HFF-Myc (cell line): ENCODE data around the gene ATP1A4.

Source experiments
- DNase-seq: peaks from one replicate; pipeline ENCODE4 v3.0.0-alpha.2; 2011; ENCODE audit warnings: low read depth; ENCODE audit errors: extremely low read depth
- H3K4me3 ChIP-seq: replicated peaks from 2 replicates; pipeline ENCODE4 v1.5.1; 2011; ENCODE audit warnings: low read depth, mild to moderate bottlenecking, control low read depth, low read length
- TF ChIP-seq, protein P1 (sequence below): IDR thresholded peaks from 2 replicates; pipeline ENCODE4 v1.5.1; 2012; ENCODE audit warnings: mild to moderate bottlenecking, low read depth, low read length, control low read depth; ENCODE audit errors: missing control alignments

ATP1A4 gene

DNA sequence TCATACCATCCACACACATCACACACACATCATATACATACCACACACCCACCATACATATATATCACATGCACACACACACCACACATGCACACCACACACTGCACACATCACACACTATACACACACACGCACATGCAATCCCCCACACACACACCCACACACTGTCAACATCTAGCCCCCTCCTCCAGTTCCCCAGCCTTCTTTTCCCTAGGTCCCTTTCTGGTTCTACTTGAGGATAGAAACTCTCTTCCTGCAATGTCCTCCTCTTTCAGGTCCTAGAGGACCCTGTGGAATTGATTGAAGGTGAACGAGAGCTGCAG, 43.3 kb downstream of the ATP1A4 start:
- H3K4me3 ChIP-seq, result no peak overlapping the region
- TF ChIP-seq, protein P1, sequence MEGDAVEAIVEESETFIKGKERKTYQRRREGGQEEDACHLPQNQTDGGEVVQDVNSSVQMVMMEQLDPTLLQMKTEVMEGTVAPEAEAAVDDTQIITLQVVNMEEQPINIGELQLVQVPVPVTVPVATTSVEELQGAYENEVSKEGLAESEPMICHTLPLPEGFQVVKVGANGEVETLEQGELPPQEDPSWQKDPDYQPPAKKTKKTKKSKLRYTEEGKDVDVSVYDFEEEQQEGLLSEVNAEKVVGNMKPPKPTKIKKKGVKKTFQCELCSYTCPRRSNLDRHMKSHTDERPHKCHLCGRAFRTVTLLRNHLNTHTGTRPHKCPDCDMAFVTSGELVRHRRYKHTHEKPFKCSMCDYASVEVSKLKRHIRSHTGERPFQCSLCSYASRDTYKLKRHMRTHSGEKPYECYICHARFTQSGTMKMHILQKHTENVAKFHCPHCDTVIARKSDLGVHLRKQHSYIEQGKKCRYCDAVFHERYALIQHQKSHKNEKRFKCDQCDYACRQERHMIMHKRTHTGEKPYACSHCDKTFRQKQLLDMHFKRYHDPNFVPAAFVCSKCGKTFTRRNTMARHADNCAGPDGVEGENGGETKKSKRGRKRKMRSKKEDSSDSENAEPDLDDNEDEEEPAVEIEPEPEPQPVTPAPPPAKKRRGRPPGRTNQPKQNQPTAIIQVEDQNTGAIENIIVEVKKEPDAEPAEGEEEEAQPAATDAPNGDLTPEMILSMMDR, result no peak
- no peak for DNase-seq

DNA sequence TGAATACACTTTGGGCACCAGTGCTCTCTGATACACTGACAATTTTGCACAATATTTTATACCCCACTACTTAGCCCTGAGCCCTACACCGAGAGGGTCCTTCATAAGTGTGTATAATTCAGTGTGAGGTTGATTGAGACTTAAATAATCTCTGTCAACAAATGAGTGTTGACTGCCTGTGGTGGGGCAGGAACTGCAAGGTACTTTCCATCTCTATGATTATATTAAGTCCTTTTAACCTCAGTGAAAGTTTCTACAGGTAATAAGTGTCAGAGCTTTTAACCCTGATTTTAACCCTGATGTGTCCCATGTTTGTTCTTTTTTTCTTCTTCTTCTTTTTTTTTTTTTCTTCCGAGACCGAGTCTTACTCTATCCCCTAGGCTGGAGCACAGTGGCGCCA, 44.7 kb downstream of the ATP1A4 start:
- DNase-seq, result no peak
- TF ChIP-seq, protein P1, result no peak
- H3K4me3 ChIP-seq, result no peak overlapping the region

DNA sequence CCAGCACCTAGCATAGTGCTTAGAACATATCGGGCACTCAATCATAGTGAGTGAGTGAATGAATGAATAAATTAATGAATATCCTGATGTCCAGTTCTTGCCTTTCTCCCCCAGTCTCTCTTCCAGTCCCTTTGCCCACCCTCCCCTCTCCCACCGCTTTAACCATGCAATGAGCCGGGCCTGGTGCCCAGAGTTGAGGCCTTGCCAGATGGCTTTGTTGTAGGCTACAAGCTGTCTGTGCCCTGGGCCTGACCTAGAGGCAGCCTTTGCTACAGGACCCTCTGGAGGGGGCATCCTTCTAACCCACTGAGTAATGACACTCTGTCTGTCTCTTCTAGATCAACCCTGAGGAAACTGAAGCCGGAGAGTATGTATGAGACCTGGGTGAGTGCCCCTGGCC, 45.8 kb downstream of the ATP1A4 start:
- TF ChIP-seq, protein P1, result no peak
- no peak for DNase-seq
- no peak overlapping the region for H3K4me3 ChIP-seq

DNA sequence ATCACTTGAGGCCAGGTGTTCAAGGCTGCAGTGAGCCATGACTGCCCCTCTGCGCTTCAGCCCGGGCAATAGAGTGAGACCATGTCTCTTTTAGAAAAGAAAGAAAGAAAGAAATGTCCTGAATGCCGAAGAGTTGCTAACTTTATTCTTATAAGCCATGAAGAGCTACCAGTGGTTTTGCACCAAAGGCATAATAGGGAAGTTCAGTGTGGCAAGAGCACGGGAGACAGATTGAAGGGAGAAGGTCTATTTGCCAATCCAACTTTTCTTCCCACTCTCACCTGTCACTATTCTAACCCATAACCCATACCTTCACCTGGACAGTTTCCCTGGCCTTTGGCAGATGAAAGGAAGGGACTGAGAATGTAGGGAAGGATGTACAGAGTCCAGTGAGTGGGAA, 49.4 kb downstream of the ATP1A4 start:
- no peak overlapping the region for H3K4me3 ChIP-seq
- no peak for DNase-seq
- TF ChIP-seq, protein P1, result no peak

DNA sequence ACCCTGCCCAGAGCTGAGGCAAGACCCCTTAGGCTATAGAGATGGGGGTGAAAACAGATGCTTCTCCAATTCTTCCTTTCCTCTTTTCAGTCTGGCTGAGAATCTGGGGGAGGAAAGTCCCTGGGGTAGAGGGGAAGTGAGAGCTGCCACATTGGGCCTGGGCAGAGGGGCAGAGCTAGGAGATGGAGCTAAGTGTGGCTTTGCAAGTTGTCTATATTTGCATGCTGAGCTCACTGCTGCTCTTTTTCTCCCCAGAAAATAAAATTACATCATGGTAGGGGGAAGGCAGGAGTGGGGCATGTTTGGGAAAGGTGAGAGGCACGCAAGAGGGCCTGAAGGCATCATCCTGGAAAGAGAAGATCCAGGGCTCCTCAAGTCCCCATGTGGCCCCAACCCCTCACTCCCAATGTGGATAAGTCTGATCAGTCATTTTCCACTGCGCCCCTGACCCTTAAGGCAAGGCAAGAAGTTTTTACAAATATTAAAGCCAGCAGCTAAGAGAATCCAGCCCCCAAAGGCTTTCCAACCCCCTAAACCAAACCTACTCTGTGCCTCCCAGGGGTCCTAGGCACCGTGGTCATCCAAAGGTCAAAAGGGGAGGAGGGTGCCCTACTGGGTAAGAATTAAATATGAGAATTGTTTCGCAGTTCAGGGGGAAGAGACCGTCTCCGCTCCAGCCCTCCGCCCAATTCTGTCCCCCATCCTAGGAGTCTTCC, 53.3 kb downstream of the ATP1A4 start:
- TF ChIP-seq, protein P1, result no peak
- no peak for DNase-seq
- peak overlapping the region; percentile 93; the same call in 1 of the 2 replicates for H3K4me3 ChIP-seq

DNA sequence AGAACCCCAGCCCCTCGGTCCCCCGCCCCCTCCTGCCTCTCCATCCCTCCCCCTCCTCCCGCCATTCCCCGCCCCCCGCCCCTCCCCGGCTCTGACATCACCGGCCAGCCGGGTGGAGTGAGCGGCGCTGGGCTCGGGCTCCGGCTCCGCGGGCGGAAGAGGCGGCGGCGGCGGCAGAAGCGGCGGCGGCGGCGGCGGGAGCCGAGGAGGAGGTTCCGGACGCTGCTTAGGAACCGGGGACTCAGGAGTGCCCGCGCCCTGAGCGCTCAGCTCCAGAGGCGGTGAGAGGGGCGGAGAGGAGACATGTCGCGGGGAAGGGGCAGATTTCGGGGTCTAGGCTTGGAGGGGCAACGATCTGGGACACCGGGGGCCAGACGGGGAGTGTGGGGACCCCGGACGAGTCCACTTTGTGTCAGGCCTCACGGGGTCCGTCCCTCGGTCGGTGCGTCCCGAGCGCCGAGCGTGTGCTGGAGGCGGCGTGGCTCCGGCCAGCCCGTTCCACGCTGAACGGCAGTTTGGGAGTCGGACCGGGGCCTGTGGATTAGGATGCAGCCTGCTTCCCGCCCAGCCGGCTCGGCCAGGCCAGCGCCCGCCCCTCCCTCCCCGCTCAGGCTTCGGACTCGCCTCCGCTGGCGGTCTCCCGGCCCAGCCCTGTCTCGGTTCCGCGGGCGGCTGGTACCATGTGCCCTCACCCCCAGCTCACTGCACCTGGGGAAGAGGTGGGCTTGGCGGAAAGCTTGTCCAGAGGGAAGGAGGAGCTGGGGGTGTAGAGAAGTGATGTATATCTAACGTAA, 54.0 kb downstream of the ATP1A4 start, which contains the start of gene PEA15:
PEA15 (plus strand) TSS at position 143 of the 794 bp plus-strand sequence. CDS start 6,161 bp downstream, outside the sequence.
- TF ChIP-seq, protein P1, result no peak
- peak within 1 kb of the TSS; percentile 93 for H3K4me3 ChIP-seq
- no peak for DNase-seq

DNA sequence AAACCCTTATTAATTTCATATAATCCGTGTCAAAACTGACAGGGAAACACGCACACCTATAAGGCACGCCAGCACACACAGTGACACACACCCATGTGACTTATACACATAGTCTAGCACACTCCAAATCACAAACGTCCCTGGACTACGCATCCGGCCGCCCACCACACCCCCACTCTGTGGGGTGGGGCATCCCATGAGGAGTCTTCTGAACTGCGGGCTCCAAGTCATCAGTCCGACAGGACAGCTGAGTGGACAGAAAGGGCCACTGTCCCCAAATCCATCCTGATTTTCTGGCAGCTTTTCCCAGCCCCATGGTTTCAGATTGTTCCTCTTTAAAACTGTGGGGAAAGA, 54.6 kb downstream of the ATP1A4 start:
- TF ChIP-seq, protein P1, result no peak
- DNase-seq, result peak; percentile 32
- peak overlapping the region; percentile 93 for H3K4me3 ChIP-seq
